ENCODE measurements around the gene BTBD8.

BTBD8 gene

DNA sequence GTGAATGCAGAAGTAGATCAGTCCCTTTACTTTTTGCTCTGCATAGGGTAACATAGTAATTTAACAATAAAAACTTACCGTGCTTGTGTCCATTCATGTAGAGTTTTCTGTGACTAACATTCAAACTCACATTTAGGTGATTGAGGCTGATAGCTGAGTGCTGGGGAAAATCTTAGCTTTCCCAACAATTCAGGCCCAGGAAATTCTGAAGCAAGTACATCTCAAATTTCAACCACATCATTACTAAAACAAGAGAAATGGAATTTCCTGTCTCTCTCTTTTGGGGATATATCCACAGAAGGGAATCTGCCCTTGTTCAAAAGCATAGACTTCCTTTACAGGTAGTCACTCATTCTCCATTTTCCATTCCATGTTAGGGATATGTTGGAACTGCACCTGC, 104.5 kb downstream of the BTBD8 start:
- Histone ChIP-seq H3K9ac (ENCODE audit: low read length) (no peak overlapping the region), H3K27me3 (ENCODE audit: insufficient read depth, low read length) (no peaks in the 10 kb centered on the region), H2AFZ (ENCODE audit: low read length) (no peak overlapping the region), H3K79me2 (ENCODE audit: insufficient read depth, low read length) (no peaks in the 10 kb centered on the region), H3K9me3 (ENCODE audit: low read length) (no peaks in the 10 kb centered on the region), H3K4me1 (ENCODE audit: insufficient read depth, low read length, severe bottlenecking) (no peaks in the 10 kb centered on the region), H3K36me3 (ENCODE audit: insufficient read depth, low read length) (no peaks in the 10 kb centered on the region), H3F3A (ENCODE audit: insufficient read depth, low read length) (no peaks in the 10 kb centered on the region), H3K27ac (ENCODE audit: low read depth, low read length, poor library complexity, severe bottlenecking) (no peak overlapping the region), H3K4me3 (ENCODE audit: low read depth, low read length, poor library complexity, severe bottlenecking) (no peak overlapping the region), H3K9me2 (ENCODE audit: low read depth, low read length) (no peaks in the 10 kb centered on the region), H3K4me2 (ENCODE audit: low read length) (no peak overlapping the region), H4K20me1 (ENCODE audit: insufficient read depth, low read length) (no peaks in the 10 kb centered on the region)
- TF ChIP-seq CTCF (IDR thresholded peaks at IDR 0.05; ENCODE audit: low read length), result no peak
- no peak for TF ChIP-seq EZH2 (IDR thresholded peaks at IDR 0.05; ENCODE audit: borderline replicate concordance, low read length)

DNA sequence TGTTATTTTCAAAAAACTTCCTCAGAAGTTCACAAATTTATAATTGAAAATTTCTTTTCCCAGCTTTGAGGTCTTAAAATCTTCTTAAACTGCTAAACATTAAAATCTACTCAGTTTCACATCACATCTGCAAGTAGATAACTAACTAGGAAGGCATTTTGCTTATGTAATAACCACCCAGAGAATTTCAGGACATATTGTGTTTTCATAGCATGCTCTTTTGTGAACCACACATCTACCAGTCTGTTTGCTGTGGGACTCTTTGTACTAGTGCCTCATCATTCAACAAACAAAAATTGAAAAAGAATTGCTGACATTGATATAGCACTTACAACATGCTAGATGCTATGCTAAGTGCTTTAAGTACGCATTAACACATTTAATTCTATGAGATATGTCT, 105.9 kb downstream of the BTBD8 start:
- Histone ChIP-seq H3F3A (ENCODE audit: insufficient read depth, low read length) (no peaks in the 10 kb centered on the region), H3K27me3 (ENCODE audit: insufficient read depth, low read length) (no peaks in the 10 kb centered on the region), H3K4me2 (ENCODE audit: low read length) (no peak overlapping the region), H3K9me3 (ENCODE audit: low read length) (no peaks in the 10 kb centered on the region), H3K9ac (ENCODE audit: low read length) (no peak overlapping the region), H3K36me3 (ENCODE audit: insufficient read depth, low read length) (no peaks in the 10 kb centered on the region), H3K4me3 (ENCODE audit: low read depth, low read length, poor library complexity, severe bottlenecking) (no peak overlapping the region), H2AFZ (ENCODE audit: low read length) (no peak overlapping the region), H3K9me2 (ENCODE audit: low read depth, low read length) (no peaks in the 10 kb centered on the region), H4K20me1 (ENCODE audit: insufficient read depth, low read length) (no peaks in the 10 kb centered on the region), H3K79me2 (ENCODE audit: insufficient read depth, low read length) (no peaks in the 10 kb centered on the region), H3K27ac (ENCODE audit: low read depth, low read length, poor library complexity, severe bottlenecking) (no peak overlapping the region), H3K4me1 (ENCODE audit: insufficient read depth, low read length, severe bottlenecking) (no peaks in the 10 kb centered on the region)
- TF ChIP-seq CTCF (IDR thresholded peaks at IDR 0.05; ENCODE audit: low read length) (no peak), EZH2 (IDR thresholded peaks at IDR 0.05; ENCODE audit: borderline replicate concordance, low read length) (no peak)

GRCh38 chr1:92188436-92189255, 108.5 kb downstream of the BTBD8 start:
- no peak overlapping the region for H3K4me2 ChIP-seq (ENCODE audit: low read length)
- no peak overlapping the region for H3K9ac ChIP-seq (ENCODE audit: low read length)
- H2AFZ ChIP-seq (ENCODE audit: low read length), result no peak overlapping the region
- H3K4me1 ChIP-seq (ENCODE audit: insufficient read depth, low read length, severe bottlenecking), result no peaks in the 10 kb centered on the region
- H3K27ac ChIP-seq (ENCODE audit: low read depth, low read length, poor library complexity, severe bottlenecking), result no peak overlapping the region
- TF ChIP-seq EZH2 (IDR thresholded peaks at IDR 0.05; ENCODE audit: borderline replicate concordance, low read length) (no peak), CTCF (IDR thresholded peaks at IDR 0.05; ENCODE audit: low read length) (no peak)
- H3K36me3 ChIP-seq (ENCODE audit: insufficient read depth, low read length), result no peaks in the 10 kb centered on the region
- H3K9me2 ChIP-seq (ENCODE audit: low read depth, low read length), result no peaks in the 10 kb centered on the region
- no peaks in the 10 kb centered on the region for H4K20me1 ChIP-seq (ENCODE audit: insufficient read depth, low read length)
- H3K4me3 ChIP-seq (ENCODE audit: low read depth, low read length, poor library complexity, severe bottlenecking), result no peak overlapping the region
- no peaks in the 10 kb centered on the region for H3K27me3 ChIP-seq (ENCODE audit: insufficient read depth, low read length)
- H3K79me2 ChIP-seq (ENCODE audit: insufficient read depth, low read length), result no peaks in the 10 kb centered on the region
- H3K9me3 ChIP-seq (ENCODE audit: low read length), result no peaks in the 10 kb centered on the region
- H3F3A ChIP-seq (ENCODE audit: insufficient read depth, low read length), result no peaks in the 10 kb centered on the region
